ENCODE measurements around the gene DBH. TPM values are rescaled to one million over a fixed set of nuclear protein-coding genes. Genes with fewer than 3 reads are reported as not detected.

Gene DBH
- total and polyA plus RNA-seq, 8 donors: 0.08 to 2.2 (median 1.3) TPM

DNA sequence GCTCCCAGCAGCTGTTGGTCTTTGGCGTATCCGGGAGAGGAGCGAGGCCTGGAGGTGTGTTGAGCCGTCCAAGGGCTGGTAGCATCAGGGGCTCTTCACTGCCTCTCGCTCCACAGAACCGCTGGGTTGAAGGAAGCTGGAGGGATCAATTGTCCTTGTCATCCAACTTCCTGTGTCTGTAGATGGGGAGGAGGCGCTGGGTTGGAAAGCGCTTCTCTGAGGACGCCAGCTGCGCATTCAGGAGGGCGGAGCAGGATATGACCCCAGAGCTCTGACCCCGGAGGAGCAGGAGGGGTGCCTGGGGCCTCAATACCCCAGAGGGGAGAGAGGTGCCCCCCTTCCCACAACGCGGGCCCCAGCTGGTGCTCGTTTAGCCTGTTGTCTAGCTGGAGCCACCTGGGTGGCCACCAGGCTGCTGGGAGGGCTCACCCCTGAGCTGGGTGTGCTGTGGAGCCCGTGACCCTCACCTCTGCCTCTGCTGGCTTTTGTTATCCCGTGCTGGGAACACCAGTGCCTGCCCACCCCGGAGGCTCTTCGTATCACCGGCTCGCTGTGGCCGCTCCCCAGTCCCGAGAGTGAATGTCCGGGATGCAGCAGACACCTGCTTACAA lies 2.0 kb upstream of the DBH start:
- ATAC-seq: no peak
- no peak overlapping the region for H3K27ac ChIP-seq
- H3K9me3 ChIP-seq: no peaks in the 10 kb centered on the region
- intact Hi-C loops (cut with DNase I): no loop called here
- no peaks in the 10 kb centered on the region for H3K36me3 ChIP-seq
- TF ChIP-seq, protein P1, sequence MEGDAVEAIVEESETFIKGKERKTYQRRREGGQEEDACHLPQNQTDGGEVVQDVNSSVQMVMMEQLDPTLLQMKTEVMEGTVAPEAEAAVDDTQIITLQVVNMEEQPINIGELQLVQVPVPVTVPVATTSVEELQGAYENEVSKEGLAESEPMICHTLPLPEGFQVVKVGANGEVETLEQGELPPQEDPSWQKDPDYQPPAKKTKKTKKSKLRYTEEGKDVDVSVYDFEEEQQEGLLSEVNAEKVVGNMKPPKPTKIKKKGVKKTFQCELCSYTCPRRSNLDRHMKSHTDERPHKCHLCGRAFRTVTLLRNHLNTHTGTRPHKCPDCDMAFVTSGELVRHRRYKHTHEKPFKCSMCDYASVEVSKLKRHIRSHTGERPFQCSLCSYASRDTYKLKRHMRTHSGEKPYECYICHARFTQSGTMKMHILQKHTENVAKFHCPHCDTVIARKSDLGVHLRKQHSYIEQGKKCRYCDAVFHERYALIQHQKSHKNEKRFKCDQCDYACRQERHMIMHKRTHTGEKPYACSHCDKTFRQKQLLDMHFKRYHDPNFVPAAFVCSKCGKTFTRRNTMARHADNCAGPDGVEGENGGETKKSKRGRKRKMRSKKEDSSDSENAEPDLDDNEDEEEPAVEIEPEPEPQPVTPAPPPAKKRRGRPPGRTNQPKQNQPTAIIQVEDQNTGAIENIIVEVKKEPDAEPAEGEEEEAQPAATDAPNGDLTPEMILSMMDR (IDR thresholded peaks at IDR 0.05): no peak
- peaks cover 0 to 13% of the 10 kb centered on the region in 2 donors for H3K27me3 ChIP-seq
- H3K4me3 ChIP-seq: no peak overlapping the region
- DNase-seq: peak in 1 of 4 donors; percentile 61
- H3K4me1 ChIP-seq: no peaks in the 10 kb centered on the region

- Histone ChIP-seq H3K9me3 (no peaks in the 10 kb centered on the region), H3K36me3 (no peaks in the 10 kb centered on the region), H3K4me1 (no peaks in the 10 kb centered on the region), H3K4me3 (no peak overlapping the region), H3K27ac (no peak overlapping the region), H3K27me3 (peaks cover 0 to 13% of the 10 kb centered on the region in 2 donors)
- ATAC-seq (no peak), DNase-seq (no peak)
- intact Hi-C loops (cut with DNase I): no loop called here
- TF ChIP-seq, protein P1 (IDR thresholded peaks at IDR 0.05): no peak
Measured at GRCh38 chr9:133635098-133635497, 1.1 kb upstream of the DBH start.

GRCh38 chr9:133636902-133637301 lies 739 bp downstream of the DBH start:
- Histone ChIP-seq H3K4me3 (no peak overlapping the region), H3K36me3 (no peaks in the 10 kb centered on the region), H3K9me3 (no peaks in the 10 kb centered on the region), H3K27ac (no peak overlapping the region), H3K27me3 (peaks cover 0 to 13% of the 10 kb centered on the region in 2 donors), H3K4me1 (no peaks in the 10 kb centered on the region)
- TF ChIP-seq, protein P1 (IDR thresholded peaks at IDR 0.05): no peak
- ATAC-seq (no peak), DNase-seq (peak in 1 of 4 donors; percentile 57)
- intact Hi-C loops (cut with DNase I): no loop called here

DNA sequence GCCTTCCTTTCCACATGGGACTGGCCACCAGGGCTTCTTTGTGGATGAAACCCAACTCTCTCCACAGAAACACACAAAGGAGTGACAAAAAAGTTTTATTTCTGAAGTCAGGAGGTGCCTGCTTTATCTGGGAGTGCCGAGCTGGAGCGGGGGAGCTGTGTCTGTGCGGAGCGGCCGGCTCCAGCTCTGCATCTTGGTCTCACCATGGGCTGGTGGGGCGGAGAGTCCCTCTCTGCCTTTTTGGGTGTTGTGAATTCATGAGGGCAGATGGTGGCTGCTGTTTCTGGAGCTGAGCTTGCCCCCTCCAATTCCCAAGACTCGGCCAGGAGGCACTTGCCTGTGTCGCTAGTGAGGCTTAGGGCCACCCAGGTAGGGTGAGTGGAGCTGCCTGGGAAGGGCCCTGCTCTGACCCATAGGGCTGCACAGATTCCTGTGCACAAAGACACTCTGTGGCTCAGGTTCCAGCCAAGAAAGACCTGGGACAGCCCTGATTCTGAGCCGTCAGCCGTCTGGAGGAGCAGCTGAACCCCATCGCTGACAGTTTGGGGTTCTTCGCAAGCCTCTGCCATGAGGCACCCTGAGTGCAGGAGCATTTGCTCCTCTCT lies 1.4 kb downstream of the DBH start:
- ATAC-seq (no peak), DNase-seq (peak in 1 of 4 donors; percentile 40)
- H3K36me3 ChIP-seq: no peaks in the 10 kb centered on the region
- H3K4me3 ChIP-seq: no peak overlapping the region
- intact Hi-C loops (cut with DNase I): no loop called here
- no peaks in the 10 kb centered on the region for H3K4me1 ChIP-seq
- TF ChIP-seq, protein P1 (IDR thresholded peaks at IDR 0.05): no peak
- H3K9me3 ChIP-seq: no peaks in the 10 kb centered on the region
- no peak overlapping the region for H3K27ac ChIP-seq
- peaks cover 0 to 13% of the 10 kb centered on the region in 2 donors for H3K27me3 ChIP-seq

GRCh38 chr9:133638076-133638475 lies 1.9 kb downstream of the DBH start:
- no peak for ATAC-seq

More at GRCh38 chr9:133638076-133638475, 1.9 kb downstream of the DBH start:
- TF ChIP-seq, protein P1 (IDR thresholded peaks at IDR 0.05): no peak
- Histone ChIP-seq H3K27me3 (peaks cover 0 to 13% of the 10 kb centered on the region in 2 donors), H3K27ac (no peak overlapping the region), H3K4me3 (no peak overlapping the region), H3K9me3 (no peaks in the 10 kb centered on the region), H3K4me1 (no peaks in the 10 kb centered on the region), H3K36me3 (no peaks in the 10 kb centered on the region)
- no peak for DNase-seq
- intact Hi-C loops (cut with DNase I): no loop called here
